H1 (cell line): Measurements from ENCODE around the gene MBP. TPM values are rescaled to one million over a fixed set of nuclear protein-coding genes. Genes with fewer than 3 reads are reported as not detected.

Source experiments
- CTCF ChIA-PET: fragments of 300-600 bp; sonication (Branson Sonifier 250); formaldehyde crosslinking; loops from one replicate; lab custom pipeline; 2021; ENCODE audit not compliant: partially characterized antibody; lab: Charles Lee
- POLR2A ChIA-PET: fragments of 300-600 bp; sonication (Branson Sonifier 250); formaldehyde crosslinking; loops from one replicate; lab custom pipeline; 2021; ENCODE audit warnings: inconsistent platforms; ENCODE audit not compliant: partially characterized antibody; lab: Charles Lee
- DNase-seq, 2 experiments: peaks; one replicate each; pipeline versions ENCODE4 v3.0.0 to v3.0.0-alpha.2; 2010 to 2022; ENCODE audit warnings: low spot score in 2 of 2, low read depth in 1 of 2, mixed read lengths in 1 of 2
- FAIRE-seq: peaks from 2 replicates; lab custom pipeline; 2011; peaks lifted over from hg19 to GRCh38; lab: Jason Lieb, UNC
- H2AFZ ChIP-seq: 2 replicates; pipeline ENCODE4 v1.8.1; 2012; ENCODE audit warnings: low read length, inconsistent platforms
- H2AK5ac ChIP-seq: 2 replicates; pipeline ENCODE4 v1.6.1; 2013; ENCODE audit warnings: low read depth, low read length
- H2BK120ac ChIP-seq: replicated peaks from 2 replicates; pipeline ENCODE3; 2013; ENCODE audit warnings: low read depth, low read length, inconsistent platforms
- H2BK12ac ChIP-seq: 2 replicates; pipeline ENCODE4 v1.6.1; 2013; ENCODE audit warnings: low read depth, low read length
- H2BK15ac ChIP-seq: 2 replicates; pipeline ENCODE4 v1.6.1; 2013; ENCODE audit warnings: low read length
- H2BK20ac ChIP-seq: 2 replicates; pipeline ENCODE4 v1.6.1; 2013; ENCODE audit warnings: low read length
- H2BK5ac ChIP-seq: 2 replicates; pipeline ENCODE4 v1.6.1; 2013; ENCODE audit warnings: low read depth, low read length
- H3K14ac ChIP-seq: 2 replicates; pipeline ENCODE4 v1.6.1; 2013; ENCODE audit warnings: inconsistent platforms; ENCODE audit not compliant: insufficient read length
- H3K18ac ChIP-seq: 2 replicates; pipeline ENCODE4 v1.6.1; 2013; ENCODE audit warnings: low read length; ENCODE audit errors: extremely low read depth
- H3K23ac ChIP-seq: 2 replicates; pipeline ENCODE4 v1.6.1; 2013; ENCODE audit warnings: inconsistent platforms; ENCODE audit not compliant: insufficient read length
- H3K23me2 ChIP-seq: 2 replicates; pipeline ENCODE4 v1.6.1; 2013; ENCODE audit warnings: low read depth, low read length
- H3K27ac ChIP-seq: 2 replicates; pipeline ENCODE4 v1.6.1; 2011; ENCODE audit warnings: low read depth, low read length, inconsistent platforms
- H3K27me3 ChIP-seq, 4 experiments: replicated peaks in 1 of 4; 1 replicate in 1 of 4; 2 replicates in 3 of 4; pipeline versions ENCODE4 v1.6.1 to v1.8.1; 2011 to 2013; ENCODE audit warnings: low read length in 3 of 4, mild to moderate bottlenecking in 3 of 4, inconsistent platforms in 2 of 4, mixed read lengths in 2 of 4, moderate library complexity in 1 of 4; ENCODE audit not compliant: control insufficient read depth in 3 of 4, insufficient read depth in 3 of 4; ENCODE audit errors: extremely low read depth in 1 of 4
- H3K36me3 ChIP-seq, 4 experiments: 2 replicates each; pipeline versions ENCODE4 v1.6.1 to v1.8.1; 2011 to 2013; ENCODE audit warnings: mild to moderate bottlenecking in 4 of 4, low read length in 3 of 4, moderate library complexity in 2 of 4, control low read depth in 1 of 4, inconsistent platforms in 1 of 4; ENCODE audit not compliant: insufficient read depth in 4 of 4, control insufficient read depth in 2 of 4
- H3K4ac ChIP-seq: replicated peaks from 2 replicates; pipeline ENCODE3; 2013; ENCODE audit warnings: low read length, low read depth, mixed read lengths, inconsistent platforms; ENCODE audit not compliant: insufficient read length
- H3K4me1 ChIP-seq, 4 experiments: replicated peaks in 1 of 4; 1 replicate in 1 of 4; 2 replicates in 3 of 4; pipeline versions ENCODE4 v1.6.1 to v1.8.1; 2011 to 2013; ENCODE audit warnings: low read length in 3 of 4, inconsistent platforms in 2 of 4, mixed read lengths in 1 of 4; ENCODE audit not compliant: insufficient read depth in 4 of 4, control insufficient read depth in 3 of 4
- H3K4me2 ChIP-seq, 2 experiments: 2 replicates each; pipeline versions ENCODE4 v1.6.1 to v1.8.1; 2011 to 2013; ENCODE audit warnings: low read depth in 2 of 2, low read length in 2 of 2, control low read depth in 1 of 2, inconsistent platforms in 1 of 2, mild to moderate bottlenecking in 1 of 2; ENCODE audit not compliant: insufficient read depth in 1 of 2
- H3K4me3 ChIP-seq, 4 experiments: fragments of 200-600, 300-600 bp in 1 of 4; sonication (generic), shearing (Covaris generic), sonication (Bioruptor Twin) in 1 of 4; 2 replicates each; pipeline versions ENCODE4 v1.5.1 to v1.8.1; 2011 to 2016; ENCODE audit warnings: low read length in 4 of 4, low read depth in 3 of 4, control low read depth in 2 of 4, inconsistent platforms in 2 of 4, mild to moderate bottlenecking in 2 of 4, mixed read lengths in 1 of 4, moderate library complexity in 1 of 4; ENCODE audit not compliant: insufficient read depth in 2 of 4; ENCODE audit errors: extremely low read depth in 1 of 4
- H3K56ac ChIP-seq: replicated peaks from 2 replicates; pipeline ENCODE3; 2013; ENCODE audit warnings: low read depth, mild to moderate bottlenecking, mixed read lengths, low read length, inconsistent platforms; ENCODE audit not compliant: insufficient read length
- H3K79me1 ChIP-seq: 2 replicates; pipeline ENCODE4 v1.6.1; 2013; ENCODE audit warnings: low read depth, low read length, control low read depth
- H3K79me2 ChIP-seq, 2 experiments: 2 replicates each; pipeline versions ENCODE4 v1.6.1 to v1.8.1; 2012 to 2013; ENCODE audit warnings: low read length in 2 of 2, mild to moderate bottlenecking in 2 of 2, inconsistent platforms in 1 of 2; ENCODE audit not compliant: insufficient read depth in 2 of 2, control insufficient read depth in 1 of 2
- H3K9ac ChIP-seq, 4 experiments: replicated peaks in 1 of 4; 1 replicate in 1 of 4; 2 replicates in 3 of 4; pipeline versions ENCODE4 v1.6.1 to v1.8.1; 2011 to 2013; ENCODE audit warnings: low read depth in 3 of 4, low read length in 3 of 4, control low read depth in 2 of 4, mild to moderate bottlenecking in 2 of 4, moderate library complexity in 2 of 4, inconsistent platforms in 1 of 4; ENCODE audit errors: extremely low read depth in 1 of 4
- H3K9me3 ChIP-seq, 2 experiments: 2 replicates each; pipeline versions ENCODE4 v1.6.1 to v1.8.1; 2012 to 2013; ENCODE audit warnings: mild to moderate bottlenecking in 2 of 2, moderate library complexity in 2 of 2, control low read depth in 1 of 2, inconsistent platforms in 1 of 2, low read depth in 1 of 2, low read length in 1 of 2, mixed read lengths in 1 of 2; ENCODE audit not compliant: insufficient read depth in 2 of 2
- H4K20me1 ChIP-seq, 2 experiments: replicated peaks in 1 of 2; 2 replicates each; pipeline versions ENCODE3 to v1.8.1; 2011 to 2013; ENCODE audit warnings: inconsistent platforms in 2 of 2, low read length in 2 of 2, mild to moderate bottlenecking in 1 of 2; ENCODE audit not compliant: insufficient read depth in 2 of 2, control insufficient read depth in 1 of 2
- H4K5ac ChIP-seq: 2 replicates; pipeline ENCODE4 v1.6.1; 2013; ENCODE audit warnings: low read length, low read depth, mixed read lengths, inconsistent platforms; ENCODE audit not compliant: insufficient read length
- H4K8ac ChIP-seq: 2 replicates; pipeline ENCODE4 v1.8.0; 2013; ENCODE audit warnings: mild to moderate bottlenecking, moderate library complexity, low read length, inconsistent platforms; ENCODE audit not compliant: insufficient read depth; ENCODE audit errors: extremely low read depth
- H4K91ac ChIP-seq: replicated peaks from 2 replicates; pipeline ENCODE3; 2013; ENCODE audit warnings: low read length, mixed read lengths, inconsistent platforms; ENCODE audit not compliant: insufficient read length
- ASH2L ChIP-seq: fragments of 200-600, 300-600 bp; sonication (generic); IDR thresholded peaks from one replicate; pipeline ENCODE4 v1.7.1; 2017; ENCODE audit warnings: low read length
- CREB1 ChIP-seq: IDR thresholded peaks from 2 replicates; pipeline ENCODE4 v1.6.1; 2012; ENCODE audit warnings: inconsistent platforms
- EP300 ChIP-seq, 2 experiments: IDR thresholded peaks; 1 replicate in 1 of 2; 2 replicates in 1 of 2; pipeline ENCODE4 v1.6.1; 2011 to 2012; ENCODE audit warnings: low read depth in 2 of 2, low read length in 2 of 2, mild to moderate bottlenecking in 2 of 2, borderline replicate concordance in 1 of 2, inconsistent platforms in 1 of 2, moderate library complexity in 1 of 2
- FOSL1 ChIP-seq: IDR thresholded peaks from 2 replicates; pipeline ENCODE4 v1.6.1; 2011; ENCODE audit warnings: mild to moderate bottlenecking, low read depth, low read length, moderate library complexity; ENCODE audit not compliant: insufficient read depth
- GABPA ChIP-seq: IDR thresholded peaks from 2 replicates; pipeline ENCODE4 v1.6.1; 2011; ENCODE audit warnings: mild to moderate bottlenecking, low read length, moderate library complexity, borderline replicate concordance; ENCODE audit not compliant: insufficient read depth
- GTF2F1 ChIP-seq: IDR thresholded peaks from 2 replicates; pipeline ENCODE4 v1.6.1; 2012; ENCODE audit warnings: low read depth, low read length, improper control_type of control experiment, borderline replicate concordance
- HDAC2 ChIP-seq, 2 experiments: fragments of 300-600 bp in 1 of 2; sonication (generic) in 1 of 2; IDR thresholded peaks; 2 replicates each; pipeline ENCODE4 v1.6.1; 2011 to 2012; ENCODE audit warnings: low read depth in 2 of 2, low read length in 2 of 2, mild to moderate bottlenecking in 2 of 2, moderate library complexity in 2 of 2, borderline replicate concordance in 1 of 2, inconsistent platforms in 1 of 2
- HDAC6 ChIP-seq: IDR thresholded peaks from one replicate; pipeline ENCODE4 v1.7.1; 2012; ENCODE audit warnings: low read depth, mild to moderate bottlenecking, inconsistent platforms, low read length, moderate library complexity
- JUND ChIP-seq: IDR thresholded peaks from 2 replicates; pipeline ENCODE4 v1.6.1; 2011; ENCODE audit warnings: mild to moderate bottlenecking, improper control_type of control experiment, low read length
- KDM4A ChIP-seq: IDR thresholded peaks from one replicate; pipeline ENCODE4 v1.7.1; 2012; ENCODE audit warnings: low read depth, mild to moderate bottlenecking, moderate library complexity, low read length, inconsistent platforms; ENCODE audit not compliant: severe bottlenecking
- RFX5 ChIP-seq: IDR thresholded peaks from 2 replicates; pipeline ENCODE4 v1.6.1; 2011; ENCODE audit warnings: low read depth, low read length, improper control_type of control experiment, borderline replicate concordance
- SAP30 ChIP-seq: fragments of 300-600 bp; sonication (generic); IDR thresholded peaks from 2 replicates; pipeline ENCODE4 v1.7.1; 2012; ENCODE audit warnings: low read length, moderate library complexity, mild to moderate bottlenecking, inconsistent platforms; ENCODE audit not compliant: insufficient read depth, insufficient replicate concordance
- SIN3A ChIP-seq, 2 experiments: IDR thresholded peaks in 1 of 2; conservative IDR thresholded peaks in 1 of 2; 2 replicates each; pipeline ENCODE4 v1.6.1; 2011 to 2012; ENCODE audit warnings: low read length in 2 of 2, improper control_type of control experiment in 1 of 2, low read depth in 1 of 2, mild to moderate bottlenecking in 1 of 2
- SIRT6 ChIP-seq: IDR thresholded peaks from one replicate; pipeline ENCODE4 v1.7.1; 2012; ENCODE audit warnings: low read length, inconsistent platforms
- whole genome bisulfite sequencing, 2 experiments: shearing (Covaris generic) in 1 of 2; methylation state at CpG; one replicate each; pipeline versions ENCODE4 v1.1.6 to v1.1.7; 2013 to 2015; ENCODE audit warnings: low lambda C conversion rate in 2 of 2, mixed read lengths in 2 of 2, inconsistent platforms in 1 of 2, low coverage in 1 of 2, missing lambda C conversion rate in 1 of 2; ENCODE audit not compliant: insufficient replicate concordance in 2 of 2, insufficient coverage in 1 of 2, insufficient read length in 1 of 2; ENCODE audit errors: extremely low coverage in 1 of 2, missing lambda C conversion rate in 1 of 2; 5-methylcytosine and 5-hydroxymethylcytosine counted together
- polyA plus RNA-seq, 7 experiments: library from polyadenylated mRNA; depleted of rRNA in 3 of 7; stranded (reverse) in 5 of 7; unstranded in 2 of 7; fragments of >200 nt in 5 of 7; fragments of 200-250 nt in 2 of 7; gene quantifications; 1 replicate in 5 of 7; 2 replicates in 1 of 7; 4 replicates in 1 of 7; pipeline versions ENCODE4 v1.2.1 to v1.2.3, GENCODE V29; 2011 to 2013; ENCODE audit warnings: missing spikeins in 2 of 7, mixed read lengths in 2 of 7
- total RNA-seq: library from RNA; stranded (reverse); fragmentation: NEBNext Ultra II Directional; extraction: Animal tissue kit (Norgen Biotek cat#: 25700); gene quantifications from 2 replicates; pipeline ENCODE4 v1.2.1, GENCODE V29; 2021

The MBP gene
- total and polyA plus RNA-seq, 2 of the 8 experiments (the other 6 are each of a cell fraction or from before 2014, with no cell fraction given): 7.7 to 19.2 TPM

GRCh38 chr18:77074431-77074830 is 58.2 kb downstream of the MBP start:
- H2BK15ac ChIP-seq: no peak overlapping the region
- peaks cover 0 to 4% of the 10 kb centered on the region in 2 experiments for H4K20me1 ChIP-seq
- H3K56ac ChIP-seq: no peak overlapping the region
- no peaks in the 10 kb centered on the region for H3K9me3 ChIP-seq
- no peak overlapping the region for H2BK12ac ChIP-seq
- H3K4me1 ChIP-seq: peaks cover 0 to 8% (median 2%) of the 10 kb centered on the region in 4 experiments; a peak in 3 of 7 replicates
- DNase-seq (no peak), FAIRE-seq (no peak)
- no peak overlapping the region for H2BK120ac ChIP-seq
- H3K23ac ChIP-seq: no peak overlapping the region
- H3K9ac ChIP-seq: no peak overlapping the region
- H3K79me2 ChIP-seq: no peaks in the 10 kb centered on the region
- no peak overlapping the region for H4K5ac ChIP-seq
- no peak overlapping the region for H2BK20ac ChIP-seq
- 88% methylated on average over 7 of the region's 7 CpGs; no CpG with 5 or more reads in 1 of the 2 experiments for WGBS, 2 experiments
- no peak overlapping the region for H3K18ac ChIP-seq
- H3K36me3 ChIP-seq: no peaks in the 10 kb centered on the region
- H3K27ac ChIP-seq: no peak overlapping the region
- H3K4ac ChIP-seq: no peak overlapping the region
- H4K91ac ChIP-seq: no peak overlapping the region
- no peak overlapping the region for H2BK5ac ChIP-seq
- ChIA-PET CTCF (interaction anchor here (0.6 to 3.5 kb wide), 3 partner anchors 12 to 95 kb away, joined by 3 to 10 read pairs (median 3); no protein-coding TSS in a partner anchor), POLR2A (no interaction called here)
- no peak overlapping the region for H2AFZ ChIP-seq
- no peak overlapping the region for H3K4me3 ChIP-seq
- H3K79me1 ChIP-seq: no peaks in the 10 kb centered on the region; the same call in 1 of the 2 replicates
- no peak overlapping the region for H4K8ac ChIP-seq
- 0 out of 2 replicates have a peak, but pooled peaks cover 2% of the 10 kb centered on the region for H3K23me2 ChIP-seq
- H3K4me2 ChIP-seq: no peak overlapping the region
- H2AK5ac ChIP-seq: no peak overlapping the region
- H3K27me3 ChIP-seq: no peaks in the 10 kb centered on the region
- no peak overlapping the region for H3K14ac ChIP-seq
- TF ChIP-seq HDAC6 (no peak), ASH2L (no peak), SIRT6 (no peak), SIN3A (conservative IDR thresholded peaks at IDR 0.05 in 1 of 2, IDR thresholded peaks at IDR 0.05 in 1 of 2; ENCODE audit: low read depth in 1 of 2, low read length in 2 of 2) (no peak), EP300 (IDR thresholded peaks at IDR 0.05; ENCODE audit: borderline replicate concordance in 1 of 2, low read depth in 2 of 2, low read length in 2 of 2) (no peak), CREB1 (no peak), GABPA (no peak), SAP30 (no peak), FOSL1 (no peak), GTF2F1 (no peak), RFX5 (no peak), KDM4A (no peak), JUND (no peak), HDAC2 (IDR thresholded peaks at IDR 0.05; ENCODE audit: borderline replicate concordance in 1 of 2, low read depth in 2 of 2, low read length in 2 of 2) (no peak)
